Trophoblast cell (in vitro differentiated cells and primary cell): Measurements from ENCODE around the gene CFAP92.

Source experiments
- DNase-seq, 2 donors: peaks; one replicate each; pipeline ENCODE4 v3.0.0-alpha.2; 2016
- H2AFZ ChIP-seq: 2 replicates; pipeline ENCODE4 v1.6.1; 2013; ENCODE audit warnings: low read length, moderate library complexity, mild to moderate bottlenecking; ENCODE audit not compliant: insufficient read depth, poor library complexity
- H2AK5ac ChIP-seq: 2 replicates; pipeline ENCODE4 v1.6.1; 2013; ENCODE audit warnings: mild to moderate bottlenecking, low read length
- H2BK120ac ChIP-seq: 2 replicates; pipeline ENCODE4 v1.6.1; 2013; ENCODE audit warnings: low read length, mild to moderate bottlenecking, moderate library complexity; ENCODE audit not compliant: insufficient read depth, poor library complexity
- H2BK12ac ChIP-seq: 2 replicates; pipeline ENCODE4 v1.6.1; 2013; ENCODE audit warnings: mild to moderate bottlenecking, low read length, moderate library complexity
- H2BK5ac ChIP-seq: 2 replicates; pipeline ENCODE4 v1.6.1; 2013; ENCODE audit warnings: low read length, low read depth, moderate library complexity, mild to moderate bottlenecking; ENCODE audit not compliant: poor library complexity
- H3K14ac ChIP-seq: 2 replicates; pipeline ENCODE4 v1.6.1; 2013; ENCODE audit warnings: mild to moderate bottlenecking, low read length
- H3K18ac ChIP-seq: 2 replicates; pipeline ENCODE4 v1.6.1; 2013; ENCODE audit warnings: mild to moderate bottlenecking, low read length
- H3K23ac ChIP-seq: 2 replicates; pipeline ENCODE4 v1.6.1; 2013; ENCODE audit warnings: low read length
- H3K27ac ChIP-seq: 2 replicates; pipeline ENCODE4 v1.5.1; 2013; ENCODE audit warnings: low read depth, mild to moderate bottlenecking, inconsistent platforms, low read length, moderate library complexity
- H3K27me3 ChIP-seq: 2 replicates; pipeline ENCODE4 v1.6.1; 2013; ENCODE audit warnings: inconsistent platforms, mild to moderate bottlenecking, low read length, moderate library complexity; ENCODE audit not compliant: insufficient read depth
- H3K36me3 ChIP-seq, 2 experiments: 1 replicate in 1 of 2; 2 replicates in 1 of 2; pipeline ENCODE4 v1.6.1; 2013; ENCODE audit warnings: low read length in 2 of 2, mild to moderate bottlenecking in 2 of 2, moderate library complexity in 1 of 2; ENCODE audit not compliant: insufficient read depth in 2 of 2, control insufficient read depth in 1 of 2
- H3K4ac ChIP-seq: 2 replicates; pipeline ENCODE4 v1.6.1; 2013; ENCODE audit warnings: low read depth, mild to moderate bottlenecking, low read length, moderate library complexity
- H3K4me1 ChIP-seq, 2 experiments: 1 replicate in 1 of 2; 2 replicates in 1 of 2; pipeline ENCODE4 v1.6.1; 2013; ENCODE audit warnings: low read length in 2 of 2, mild to moderate bottlenecking in 2 of 2, moderate library complexity in 1 of 2; ENCODE audit not compliant: insufficient read depth in 2 of 2, control insufficient read depth in 1 of 2
- H3K4me2 ChIP-seq: 2 replicates; pipeline ENCODE4 v1.6.1; 2013; ENCODE audit warnings: inconsistent platforms, mild to moderate bottlenecking, low read length, moderate library complexity
- H3K4me3 ChIP-seq: 2 replicates; pipeline ENCODE4 v1.5.1; 2013; ENCODE audit warnings: mild to moderate bottlenecking, low read depth, low read length, inconsistent platforms
- H3K79me1 ChIP-seq: one replicate; pipeline ENCODE4 v1.6.1; 2013; ENCODE audit warnings: low read length
- H3K79me2 ChIP-seq: 2 replicates; pipeline ENCODE4 v1.6.1; 2013; ENCODE audit warnings: low read length, mild to moderate bottlenecking; ENCODE audit not compliant: control insufficient read depth, insufficient read depth, poor library complexity
- H3K9ac ChIP-seq: 2 replicates; pipeline ENCODE4 v1.6.1; 2013; ENCODE audit warnings: mild to moderate bottlenecking, low read length
- H3K9me3 ChIP-seq: 2 replicates; pipeline ENCODE4 v1.6.1; 2013; ENCODE audit warnings: low read depth, mild to moderate bottlenecking, control low read depth, inconsistent platforms, low read length; ENCODE audit not compliant: insufficient read depth
- H4K12ac ChIP-seq: 2 replicates; pipeline ENCODE4 v1.6.1; 2013; ENCODE audit warnings: low read depth, mild to moderate bottlenecking, low read length, moderate library complexity
- H4K8ac ChIP-seq: 2 replicates; pipeline ENCODE4 v1.6.1; 2013; ENCODE audit warnings: low read depth, mild to moderate bottlenecking, low read length, moderate library complexity
- H4K91ac ChIP-seq: one replicate; pipeline ENCODE4 v1.6.1; 2013; ENCODE audit warnings: low read depth, mild to moderate bottlenecking, low read length, moderate library complexity
- WGBS: extraction: QIAGEN DNeasy Blood & Tissue Kit; methylation state at CpG from one replicate; pipeline ENCODE4 v1.1.7; 2013; ENCODE audit warnings: missing lambda C conversion rate; ENCODE audit not compliant: insufficient read length, insufficient coverage; ENCODE audit errors: extremely low coverage; 5-methylcytosine and 5-hydroxymethylcytosine counted together

CFAP92 gene

DNA sequence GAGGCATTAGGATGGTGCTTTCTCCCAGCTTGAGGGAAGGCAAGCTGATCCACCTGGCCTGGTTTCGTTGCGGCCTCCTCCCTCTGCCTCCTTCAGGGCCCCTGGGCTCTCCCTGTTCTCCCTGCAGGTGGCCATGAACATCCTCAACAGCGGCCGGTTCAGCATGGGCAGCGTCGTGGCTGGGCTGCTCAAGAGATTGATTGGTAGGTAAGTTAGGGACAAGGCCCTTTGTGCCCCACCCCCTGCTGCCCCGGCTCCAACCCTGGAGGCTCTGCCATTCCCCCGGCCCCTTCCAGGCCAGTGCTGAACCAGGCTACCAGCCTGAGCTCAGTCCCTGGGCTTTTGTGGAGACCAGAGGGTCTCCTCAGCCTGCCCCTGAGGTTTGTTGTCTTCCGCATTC lies 91.5 kb downstream of the CFAP92 start:
- Histone ChIP-seq H2AFZ (no peak overlapping the region), H3K4ac (no peak overlapping the region), H3K14ac (no peak overlapping the region), H3K9ac (no peak overlapping the region), H3K9me3 (peaks cover 2% of the 10 kb centered on the region), H3K27ac (no peak overlapping the region), H3K79me2 (no peaks in the 10 kb centered on the region), H3K18ac (no peak overlapping the region), H3K27me3 (no peaks in the 10 kb centered on the region), H2BK12ac (no peak overlapping the region), H4K91ac (no peak overlapping the region), H3K36me3 (peaks cover 72 to 89% of the 10 kb centered on the region in 2 experiments), H4K8ac (no peak overlapping the region), H3K4me1 (no peaks in the 10 kb centered on the region), H3K4me2 (no peak overlapping the region), H2BK120ac (no peak overlapping the region), H2BK5ac (no peak overlapping the region), H3K4me3 (peak overlapping the region; percentile 14), H3K23ac (no peak overlapping the region), H2AK5ac (no peak overlapping the region), H3K79me1 (no peaks in the 10 kb centered on the region), H4K12ac (no peak overlapping the region)
- no CpG with 5 or more reads among the region's 9 CpGs for WGBS
- DNase-seq, result no peak

DNA sequence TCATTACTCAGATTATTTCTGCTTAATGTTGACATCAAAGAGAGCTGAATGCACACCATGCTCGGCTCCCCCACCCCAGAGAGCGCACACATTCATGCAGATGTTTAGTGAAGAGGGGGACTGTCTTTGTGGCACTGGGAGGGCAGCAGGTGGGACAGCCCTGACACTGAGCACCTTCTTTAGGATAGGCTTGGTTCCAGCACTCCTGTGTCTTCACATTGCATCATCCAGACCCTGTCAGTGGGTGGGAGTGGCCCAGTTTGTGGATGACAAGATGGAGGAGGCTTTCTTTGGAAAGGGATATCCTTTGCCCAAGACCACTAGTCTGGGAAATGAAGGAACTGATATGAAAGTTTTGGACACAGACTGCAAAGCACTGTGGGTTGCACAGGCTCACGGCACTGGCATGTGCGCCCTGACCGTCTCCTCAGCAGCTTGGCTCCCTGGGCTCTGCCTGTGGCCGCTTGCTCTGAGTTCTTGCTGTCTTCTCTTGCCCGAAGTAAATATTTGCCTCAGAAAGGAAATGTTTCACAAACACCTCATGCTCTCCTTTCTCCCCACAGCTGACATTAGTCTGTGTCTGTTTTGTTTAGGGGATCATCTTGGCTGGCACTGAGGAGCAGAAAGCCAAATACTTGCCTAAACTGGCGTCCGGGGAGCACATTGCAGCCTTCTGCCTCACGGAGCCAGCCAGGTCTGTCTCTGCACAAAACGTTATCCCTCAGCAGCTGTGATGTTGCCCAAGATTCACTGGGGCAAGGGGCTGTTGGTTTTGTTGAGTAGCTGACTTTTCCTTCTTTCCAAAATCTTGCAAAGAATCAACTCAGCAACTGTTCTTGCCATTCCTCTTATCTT lies 97.8 kb downstream of the CFAP92 start:
- no peak for DNase-seq
- Histone ChIP-seq H3K36me3 (peaks cover 53 to 67% of the 10 kb centered on the region in 2 experiments), H2AK5ac (no peak overlapping the region), H2BK120ac (no peak overlapping the region), H3K9me3 (peaks cover 3% of the 10 kb centered on the region), H4K12ac (no peak overlapping the region), H3K4me3 (no peak overlapping the region), H2AFZ (no peak overlapping the region), H3K4me1 (no peaks in the 10 kb centered on the region), H4K8ac (no peak overlapping the region), H2BK5ac (no peak overlapping the region), H2BK12ac (no peak overlapping the region), H3K23ac (no peak overlapping the region), H3K27me3 (no peaks in the 10 kb centered on the region), H3K4me2 (no peak overlapping the region), H3K4ac (no peak overlapping the region), H3K27ac (no peak overlapping the region), H3K18ac (no peak overlapping the region), H3K79me1 (no peaks in the 10 kb centered on the region), H3K79me2 (no peaks in the 10 kb centered on the region), H3K14ac (no peak overlapping the region), H3K9ac (no peak overlapping the region), H4K91ac (no peak overlapping the region)
- no CpG with 5 or more reads among the region's 11 CpGs for WGBS

DNA sequence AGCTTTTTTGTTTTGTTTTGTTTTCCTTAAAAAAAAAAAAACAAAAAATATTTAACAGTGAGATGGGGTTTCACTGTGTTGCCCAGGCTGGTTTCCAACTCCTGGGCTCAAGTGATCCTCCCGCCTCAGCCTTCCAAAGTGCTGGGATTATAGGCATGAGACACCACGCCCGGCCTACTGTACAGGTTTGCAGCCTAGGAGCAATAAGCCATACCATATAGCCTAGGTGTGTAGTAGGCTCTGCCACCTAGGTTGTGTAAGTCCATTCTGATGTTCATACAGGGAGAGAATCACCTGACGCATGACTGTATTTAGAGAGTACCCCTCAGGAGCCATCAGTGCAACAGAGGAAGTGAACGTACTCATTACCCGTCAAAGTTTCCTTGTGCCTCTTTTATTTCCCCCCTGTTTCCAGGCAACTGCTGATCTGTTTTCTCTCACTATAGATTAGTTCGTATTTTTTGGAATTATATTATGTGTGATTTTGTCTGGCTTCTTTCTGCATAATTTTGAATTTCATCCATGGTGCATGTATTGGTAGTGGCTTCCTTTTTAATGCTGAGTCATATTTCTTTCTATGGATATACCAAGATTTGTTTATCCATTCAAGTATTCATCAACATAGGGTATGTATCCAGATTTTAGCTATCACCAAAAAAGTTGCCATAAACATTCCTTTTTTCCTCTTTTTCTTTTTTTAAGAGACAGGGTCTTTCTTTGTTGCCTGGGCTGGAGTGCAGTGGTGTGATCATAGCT lies 104.6 kb downstream of the CFAP92 start:
- no peak for DNase-seq
- no peak overlapping the region for H3K9ac ChIP-seq
- no peaks in the 10 kb centered on the region for H3K27me3 ChIP-seq
- no peak overlapping the region for H2BK5ac ChIP-seq
- H3K4me2 ChIP-seq, result no peak overlapping the region
- no peak overlapping the region for H3K14ac ChIP-seq
- H3K4ac ChIP-seq, result no peak overlapping the region
- no peak overlapping the region for H4K12ac ChIP-seq
- H3K79me2 ChIP-seq, result no peaks in the 10 kb centered on the region
- no peak overlapping the region for H4K8ac ChIP-seq
- no peak overlapping the region for H3K27ac ChIP-seq
- no peaks in the 10 kb centered on the region for H3K4me1 ChIP-seq
- no peak overlapping the region for H2BK120ac ChIP-seq
- no peaks in the 10 kb centered on the region for H3K79me1 ChIP-seq
- no peak overlapping the region for H3K23ac ChIP-seq
- no CpG with 5 or more reads among the region's 7 CpGs for WGBS
- H3K36me3 ChIP-seq, result peaks cover 24 to 25% of the 10 kb centered on the region in 2 experiments
- no peak overlapping the region for H3K18ac ChIP-seq
- no peaks in the 10 kb centered on the region for H3K9me3 ChIP-seq
- no peak overlapping the region for H3K4me3 ChIP-seq
- no peak overlapping the region for H2AFZ ChIP-seq
- H2AK5ac ChIP-seq, result no peak overlapping the region
- no peak overlapping the region for H2BK12ac ChIP-seq
- H4K91ac ChIP-seq, result no peak overlapping the region

DNA sequence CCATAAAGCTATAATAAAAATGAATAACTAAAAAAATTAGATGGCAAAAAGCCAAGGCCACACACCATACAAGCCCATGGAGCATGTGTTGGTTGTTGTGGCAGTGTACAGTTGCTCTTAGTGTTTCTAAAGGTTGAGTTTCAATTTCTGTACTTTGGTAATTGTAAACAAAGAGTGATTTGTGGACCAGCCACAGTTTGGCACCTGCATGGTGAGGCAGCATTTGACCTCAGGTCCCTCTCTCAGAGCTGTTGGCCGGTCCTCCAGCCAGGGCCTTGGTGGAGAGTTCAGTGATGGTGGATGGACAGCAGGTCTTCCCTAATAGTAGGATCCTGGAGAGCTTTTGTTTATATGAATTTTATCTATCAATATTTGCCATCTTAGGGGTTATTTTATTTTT lies 108.9 kb downstream of the CFAP92 start:
- H3K23ac ChIP-seq, result no peak overlapping the region
- H2AFZ ChIP-seq, result no peak overlapping the region
- no peak overlapping the region for H3K14ac ChIP-seq
- no peak for DNase-seq
- no peaks in the 10 kb centered on the region for H3K9me3 ChIP-seq
- no peak overlapping the region for H3K4ac ChIP-seq
- no peak overlapping the region for H4K8ac ChIP-seq
- no peak overlapping the region for H4K12ac ChIP-seq
- H3K4me3 ChIP-seq, result no peak overlapping the region
- no peak overlapping the region for H2AK5ac ChIP-seq
- H2BK120ac ChIP-seq, result no peak overlapping the region
- H3K36me3 ChIP-seq, result peaks cover 20 to 21% of the 10 kb centered on the region in 2 experiments
- no peak overlapping the region for H2BK12ac ChIP-seq
- H3K18ac ChIP-seq, result no peak overlapping the region
- WGBS, result no CpG with 5 or more reads among the region's 1 CpG
- H3K4me1 ChIP-seq, result peaks cover 0 to 7% of the 10 kb centered on the region in 2 experiments
- no peaks in the 10 kb centered on the region for H3K79me1 ChIP-seq
- H4K91ac ChIP-seq, result no peak overlapping the region
- H3K79me2 ChIP-seq, result peaks cover 1% of the 10 kb centered on the region
- no peak overlapping the region for H3K4me2 ChIP-seq
- no peak overlapping the region for H2BK5ac ChIP-seq
- no peak overlapping the region for H3K9ac ChIP-seq
- H3K27me3 ChIP-seq, result no peaks in the 10 kb centered on the region
- no peak overlapping the region for H3K27ac ChIP-seq
